Cardiac septum (tissue), 1 donor: ENCODE measurements around the gene GYS1. TPM values are rescaled to one million over a fixed set of nuclear protein-coding genes. Genes with fewer than 3 reads are reported as not detected.

ENCODE experiments used
- DNase-seq: peaks from one replicate; pipeline ENCODE4 v3.0.0-alpha.2; 2020; ENCODE audit warnings: low spot score
- intact Hi-C: fragments of 100-400 bp; cut with DNase I; formaldehyde crosslinking; loops from one replicate; pipeline ENCODE4 v1.14.0; 2022
- total RNA-seq: library from RNA; stranded (reverse); fragmentation: NEBNext Ultra II Directional; extraction: Animal tissue kit (Norgen Biotek cat#: 25700); gene quantifications from one replicate; pipeline ENCODE4 v1.2.1, GENCODE V29; 2021
- donor health status: DM: no; HTN: no; CAD: no.

The GYS1 gene
- total RNA-seq, 1 donor from 2014 or later, result 175 TPM

- intact Hi-C loops, result loop anchor here (5.0 kb wide), 1 partner anchor 171 kb away; no protein-coding TSS in a partner anchor
- DNase-seq, result no peak
Observed at GRCh38 chr19:48968179-48968661, 24.9 kb downstream of the GYS1 start.

GRCh38 chr19:48967346-48968178, 25.5 kb downstream of the GYS1 start:
- intact Hi-C loops, result loop anchor here (5.0 kb wide), 1 partner anchor 170 kb away; no protein-coding TSS in a partner anchor
- DNase-seq, result no peak

GRCh38 chr19:48966541-48967345, 26.4 kb downstream of the GYS1 start:
- intact Hi-C loops, result loop anchor here (5.0 kb wide), 1 partner anchor 169 kb away; no protein-coding TSS in a partner anchor
- DNase-seq, result no peak

- DNase-seq, result peak; percentile 92
- intact Hi-C loops, result loop anchor here (1.0 to 5.0 kb wide), 4 partner anchors 12 to 169 kb away; partner anchors contain the start of genes BAX, NUCB1 and PPP1R15A
Observed at GRCh38 chr19:48965806-48966540, 27.1 kb downstream of the GYS1 start.

- intact Hi-C loops, result loop anchor here (1.0 to 5.0 kb wide), 4 partner anchors 11 to 168 kb away; partner anchors contain the start of genes BAX, NUCB1 and PPP1R15A
- DNase-seq, result peak; percentile 99
Observed at GRCh38 chr19:48965040-48965805, 27.9 kb downstream of the GYS1 start, which contains the start of gene FTL. FTL (plus strand) TSS chr19:48965309; CDS start chr19:48965508, 199 bp downstream.

- intact Hi-C loops, result loop anchor here (1.0 to 5.0 kb wide), 4 partner anchors 10 to 167 kb away; partner anchors contain the start of genes BAX, NUCB1 and PPP1R15A
- no peak for DNase-seq
Observed at GRCh38 chr19:48964205-48965039, 28.7 kb downstream of the GYS1 start.

- intact Hi-C loops, result loop anchor here (2.0 kb wide), 2 partner anchors 63 to 91 kb away; partner anchors contain the start of genes NUCB1 and PPP1R15A
- DNase-seq, result peak; percentile 94
Observed at GRCh38 chr19:48963371-48964204, 29.5 kb downstream of the GYS1 start.

GRCh38 chr19:48962849-48963165, 30.3 kb downstream of the GYS1 start:
- intact Hi-C loops, result no loop called here
- no peak for DNase-seq

- DNase-seq, result peak; percentile 95
- intact Hi-C loops, result no loop called here
Observed at GRCh38 chr19:48962029-48962848, 30.9 kb downstream of the GYS1 start.

- DNase-seq, result no peak
- intact Hi-C loops, result no loop called here
Observed at GRCh38 chr19:48961673-48962028, 31.5 kb downstream of the GYS1 start.

GRCh38 chr19:48961051-48961649, 32.0 kb downstream of the GYS1 start:
- intact Hi-C loops, result no loop called here
- DNase-seq, result no peak

- intact Hi-C loops, result loop anchor here (5.0 kb wide), 1 partner anchor 312 kb away; the partner anchor contains the start of gene CA11
- no peak for DNase-seq
Observed at GRCh38 chr19:48959341-48960239, 33.5 kb downstream of the GYS1 start.

- intact Hi-C loops, result loop anchor here (5.0 kb wide), 1 partner anchor 311 kb away; the partner anchor contains the start of gene CA11
- no peak for DNase-seq
Observed at GRCh38 chr19:48958006-48958405, 35.1 kb downstream of the GYS1 start.

GRCh38 chr19:48955308-48955958, 37.7 kb downstream of the GYS1 start:
- no peak for DNase-seq
- intact Hi-C loops, result loop anchor here (5.0 kb wide), 1 partner anchor 308 kb away; the partner anchor contains the start of gene CA11
